ENCODE measurements around the gene STAB1. TPM values are rescaled to one million over a fixed set of nuclear protein-coding genes. Genes with fewer than 3 reads are reported as not detected.

Gene STAB1
- total and polyA plus RNA-seq, 10 donors: 287 to 1,994 (median 586) TPM

DNA sequence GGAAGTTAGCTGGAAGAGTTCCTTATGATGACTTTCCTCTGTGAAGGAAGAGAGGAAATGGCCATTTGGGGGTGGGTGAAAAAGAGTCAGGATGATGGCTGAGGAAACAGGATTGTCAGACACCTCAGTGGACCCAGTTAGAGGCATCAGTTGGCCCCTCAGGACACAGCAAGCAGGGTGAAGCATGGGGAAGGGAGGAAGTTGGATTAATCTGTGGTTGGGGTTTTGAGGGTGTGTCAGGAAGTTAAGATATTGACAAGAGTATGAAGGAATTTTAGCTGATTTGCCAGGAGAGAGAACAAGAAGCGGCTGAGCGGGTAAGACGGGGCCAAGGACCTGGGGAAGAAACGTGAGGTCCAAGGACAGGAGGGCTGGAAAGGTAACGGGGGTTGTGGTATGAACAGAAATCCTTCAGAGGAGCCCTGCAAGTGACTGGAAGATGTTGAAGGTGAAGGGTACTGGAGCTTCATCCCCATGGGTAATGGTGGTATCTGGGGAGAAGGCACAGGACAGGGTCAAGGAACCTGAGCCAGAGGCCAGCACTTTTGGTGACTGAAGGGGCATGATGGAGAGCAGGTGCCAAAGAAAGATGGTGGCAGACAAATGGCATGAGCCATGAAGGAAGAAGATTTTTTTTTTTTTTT, 44.0 kb downstream of the STAB1 start:
- 55 to 81% (median 71%) methylated on average over 5 of the region's 5 CpGs for WGBS, 5 donors
- peaks cover 0 to 6% (median 0%) of the 10 kb centered on the region in 7 donors for H3K27me3 ChIP-seq (replicated peaks in 1 of 7)
- TF ChIP-seq CTCF (IDR thresholded peaks at IDR 0.05 in 8 of 11, conservative IDR thresholded peaks at IDR 0.05 in 3 of 11): no peak
- TF ChIP-seq POLR2A (IDR thresholded peaks at IDR 0.05): no peak
- TF ChIP-seq POLR2AphosphoS5 (IDR thresholded peaks at IDR 0.05): no peak
- peak overlapping the region in 2 of 8 donors; percentile 15 for H3K27ac ChIP-seq
- peaks cover 21 to 57% (median 44%) of the 10 kb centered on the region in 6 donors for H3K4me1 ChIP-seq
- no peaks in the 10 kb centered on the region for H3K9me3 ChIP-seq
- DNase-seq: no peak
- intact Hi-C loops (cut with DNase I; ENCODE audit: low total_unique reads): no loop called here
- peaks cover 0 to 41% (median 5%) of the 10 kb centered on the region in 6 donors for H3K36me3 ChIP-seq
- no peak overlapping the region for H3K4me3 ChIP-seq

DNA sequence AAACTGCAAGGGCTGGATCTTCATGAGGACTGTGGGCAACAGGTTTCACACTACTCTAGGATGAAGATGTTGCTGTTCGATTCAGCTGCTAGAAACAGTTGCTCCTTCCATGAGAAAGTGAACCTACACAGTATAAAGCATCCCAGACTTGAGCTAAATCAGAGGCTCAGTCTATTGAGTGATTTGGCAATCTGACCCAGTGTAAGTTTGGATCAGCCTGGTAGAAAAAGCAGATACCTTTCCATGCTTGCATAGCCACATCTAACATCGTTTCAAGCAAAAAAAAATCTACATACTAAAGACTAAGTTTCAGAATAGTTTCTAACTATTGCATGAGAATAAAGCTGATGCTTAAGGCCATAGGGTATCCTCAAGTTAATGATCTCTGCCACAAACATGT, 45.9 kb downstream of the STAB1 start:
- Histone ChIP-seq H3K4me3 (no peak overlapping the region), H3K27ac (no peak overlapping the region), H3K27me3 (replicated peaks in 1 of 7) (no peaks in the 10 kb centered on the region), H3K9me3 (no peaks in the 10 kb centered on the region), H3K4me1 (peaks cover 17 to 38% (median 33%) of the 10 kb centered on the region in 6 donors), H3K36me3 (peaks cover 0 to 59% (median 8%) of the 10 kb centered on the region in 6 donors)
- no peak for TF ChIP-seq CTCF (IDR thresholded peaks at IDR 0.05 in 8 of 11, conservative IDR thresholded peaks at IDR 0.05 in 3 of 11)
- no peak for TF ChIP-seq POLR2A (IDR thresholded peaks at IDR 0.05)
- no peak for TF ChIP-seq POLR2AphosphoS5 (IDR thresholded peaks at IDR 0.05)
- no peak for DNase-seq
- intact Hi-C loops (cut with DNase I; ENCODE audit: low total_unique reads): no loop called here
- WGBS, 5 donors: 89 to 94% (median 93%) methylated on average over 2 of the region's 2 CpGs

- TF ChIP-seq POLR2AphosphoS5 (IDR thresholded peaks at IDR 0.05) (no peak), POLR2A (IDR thresholded peaks at IDR 0.05) (no peak), CTCF (IDR thresholded peaks at IDR 0.05 in 8 of 11, conservative IDR thresholded peaks at IDR 0.05 in 3 of 11) (no peak)
- H3K27me3 ChIP-seq (replicated peaks in 1 of 7): no peaks in the 10 kb centered on the region
- DNase-seq: no peak
- intact Hi-C loops (cut with DNase I; ENCODE audit: low total_unique reads): no loop called here
- H3K36me3 ChIP-seq: peaks cover 0 to 94% (median 41%) of the 10 kb centered on the region in 6 donors
- H3K27ac ChIP-seq: no peak overlapping the region
- H3K4me3 ChIP-seq: no peak overlapping the region
- peaks cover 0 to 2% (median under 1%) of the 10 kb centered on the region in 6 donors for H3K4me1 ChIP-seq
- WGBS, 5 donors: 90 to 100% (median 95%) methylated on average over 4 of the region's 4 CpGs
- H3K9me3 ChIP-seq: no peaks in the 10 kb centered on the region
These were observed 49.8 kb downstream of the STAB1 start for GRCh38 chr3:52544937-52545336.

DNA sequence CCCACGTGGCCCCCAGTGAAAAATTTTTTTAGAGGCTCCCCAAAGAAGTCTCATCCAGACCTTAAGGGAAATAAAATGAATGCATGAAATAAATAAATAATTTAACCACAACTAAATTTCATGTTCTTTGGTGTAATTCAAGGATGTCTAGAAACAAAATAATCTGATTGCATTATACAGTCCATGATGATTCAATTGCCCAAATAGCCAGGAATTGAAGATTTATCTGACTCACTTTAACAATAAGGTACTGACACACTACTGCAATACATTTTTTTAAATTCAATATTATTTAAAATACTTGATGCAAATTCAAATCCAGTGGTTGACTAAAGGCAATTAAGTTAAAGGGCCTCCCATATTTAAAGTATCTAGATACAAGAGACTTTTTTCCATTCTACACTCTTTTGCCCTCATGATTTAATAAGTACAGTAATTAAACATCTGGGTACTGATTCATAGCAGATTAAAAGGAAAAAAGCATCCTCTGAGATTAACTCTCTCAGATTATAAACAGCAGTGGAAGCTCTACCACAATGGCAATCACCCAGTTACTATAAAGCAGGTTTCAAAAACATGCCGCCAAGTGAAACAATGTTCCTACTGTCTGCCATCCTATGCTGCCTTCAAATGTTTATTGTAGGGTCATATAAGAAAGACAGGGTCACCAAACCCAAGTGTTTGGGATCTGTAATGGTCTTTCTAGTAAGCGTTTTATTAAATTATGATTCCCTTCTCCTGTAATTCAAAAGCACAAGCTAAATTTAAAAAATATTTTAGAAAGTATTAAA, 51.2 kb downstream of the STAB1 start:
- H3K27ac ChIP-seq: no peak overlapping the region
- WGBS, 5 donors: 82 to 94% (median 91%) methylated on average over 3 of the region's 3 CpGs

More for the DNA sequence above, 51.2 kb downstream of the STAB1 start:
- Histone ChIP-seq H3K36me3 (peaks cover 0 to 95% (median 48%) of the 10 kb centered on the region in 6 donors), H3K4me1 (no peaks in the 10 kb centered on the region), H3K9me3 (no peaks in the 10 kb centered on the region), H3K4me3 (no peak overlapping the region), H3K27me3 (replicated peaks in 1 of 7) (no peaks in the 10 kb centered on the region)
- no peak for DNase-seq
- intact Hi-C loops (cut with DNase I; ENCODE audit: low total_unique reads): no loop called here
- TF ChIP-seq CTCF (IDR thresholded peaks at IDR 0.05 in 8 of 11, conservative IDR thresholded peaks at IDR 0.05 in 3 of 11): no peak
- TF ChIP-seq POLR2A (IDR thresholded peaks at IDR 0.05): no peak
- TF ChIP-seq POLR2AphosphoS5 (IDR thresholded peaks at IDR 0.05): no peak
